ENCODE results near the gene TFB2M. TPM values are rescaled to one million over a fixed set of nuclear protein-coding genes. Genes with fewer than 3 reads are reported as not detected.
A peak's percentile ranks its signal among the peaks of the same experiment; 100 is the strongest.
"Not testable (repeated sequence)": the region's sequence is repeated elsewhere in the genome, so short reads cannot be mapped to it uniquely, and the experiment has no call there.

Gene TFB2M
- total RNA-seq, 1 experiment from 2014 or later, result 45.3 TPM

DNA sequence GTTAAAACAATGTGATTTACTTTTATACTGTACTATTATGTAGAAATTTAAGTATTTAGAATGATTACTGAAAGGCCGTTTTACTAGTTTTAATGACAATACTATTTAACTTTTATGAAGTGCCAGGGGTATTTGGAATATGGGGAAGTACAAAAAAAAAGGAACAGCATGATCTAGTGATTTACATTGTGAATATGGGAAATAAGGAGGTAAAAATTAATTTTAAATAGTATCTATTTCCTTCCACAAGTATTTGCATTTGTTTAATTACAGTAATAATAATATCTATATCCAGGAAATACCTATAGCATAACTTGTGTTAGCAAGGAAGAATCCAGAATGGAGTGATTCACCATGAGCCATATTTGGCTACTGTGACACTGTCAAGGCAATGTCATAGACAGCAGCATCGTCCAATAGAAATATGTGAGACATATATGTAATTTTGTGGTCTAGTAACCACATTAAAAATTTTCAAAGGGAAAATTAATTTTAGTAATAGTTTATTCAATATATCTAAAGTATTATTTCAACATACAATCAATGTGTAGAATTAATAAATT is 22.2 kb upstream of the TFB2M start:
- in situ Hi-C loops (cut with HindIII; ENCODE audit: low pct_unique_long_range_greater_than_20kb, low sequenced_read_pairs), result no loop called here
- DNase-seq (ENCODE audit: low read depth, low spot score), result peak; percentile 50

DNA sequence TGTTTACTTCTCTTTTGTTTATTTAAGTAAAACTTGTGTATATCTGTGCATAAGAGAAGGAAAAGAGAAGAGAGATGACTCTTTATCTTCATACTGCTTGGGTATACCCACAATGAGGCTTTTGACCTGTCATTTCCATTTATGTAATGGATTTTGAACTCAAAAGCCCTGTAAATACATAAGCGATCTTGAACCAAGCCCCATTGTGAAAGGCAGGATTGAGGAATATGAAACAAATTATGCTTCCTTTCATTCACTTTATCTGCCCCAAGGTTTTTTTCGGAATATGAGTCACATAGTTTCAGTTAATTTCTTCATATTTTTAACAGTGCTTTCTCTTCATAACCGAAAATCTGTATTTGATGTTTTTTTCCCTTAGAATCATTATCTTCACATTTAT is 21.5 kb upstream of the TFB2M start:
- in situ Hi-C loops (cut with HindIII; ENCODE audit: low pct_unique_long_range_greater_than_20kb, low sequenced_read_pairs), result no loop called here
- DNase-seq (ENCODE audit: low read depth, low spot score), result peak; percentile 98

DNA sequence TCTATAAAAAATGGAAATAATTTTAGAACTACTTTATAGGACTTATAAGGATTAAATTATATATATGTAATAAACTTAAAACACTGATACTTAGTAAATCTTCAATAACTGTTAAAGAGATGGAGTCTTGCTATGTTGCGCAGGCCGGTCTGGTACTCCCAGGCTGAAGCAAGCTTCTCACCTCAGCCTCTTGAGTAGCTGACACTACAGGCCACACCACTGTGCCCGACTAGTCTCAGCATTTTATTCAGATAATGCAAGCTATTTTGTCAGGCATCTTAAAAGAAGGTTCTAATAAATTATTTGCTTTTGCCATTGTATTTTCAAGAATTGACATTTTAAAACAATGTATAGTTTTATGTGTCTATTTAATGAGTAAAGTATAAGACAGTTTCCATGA is 21.0 kb upstream of the TFB2M start:
- in situ Hi-C loops (cut with HindIII; ENCODE audit: low pct_unique_long_range_greater_than_20kb, low sequenced_read_pairs), result no loop called here
- peak; percentile 56 for DNase-seq (ENCODE audit: low read depth, low spot score)

DNA sequence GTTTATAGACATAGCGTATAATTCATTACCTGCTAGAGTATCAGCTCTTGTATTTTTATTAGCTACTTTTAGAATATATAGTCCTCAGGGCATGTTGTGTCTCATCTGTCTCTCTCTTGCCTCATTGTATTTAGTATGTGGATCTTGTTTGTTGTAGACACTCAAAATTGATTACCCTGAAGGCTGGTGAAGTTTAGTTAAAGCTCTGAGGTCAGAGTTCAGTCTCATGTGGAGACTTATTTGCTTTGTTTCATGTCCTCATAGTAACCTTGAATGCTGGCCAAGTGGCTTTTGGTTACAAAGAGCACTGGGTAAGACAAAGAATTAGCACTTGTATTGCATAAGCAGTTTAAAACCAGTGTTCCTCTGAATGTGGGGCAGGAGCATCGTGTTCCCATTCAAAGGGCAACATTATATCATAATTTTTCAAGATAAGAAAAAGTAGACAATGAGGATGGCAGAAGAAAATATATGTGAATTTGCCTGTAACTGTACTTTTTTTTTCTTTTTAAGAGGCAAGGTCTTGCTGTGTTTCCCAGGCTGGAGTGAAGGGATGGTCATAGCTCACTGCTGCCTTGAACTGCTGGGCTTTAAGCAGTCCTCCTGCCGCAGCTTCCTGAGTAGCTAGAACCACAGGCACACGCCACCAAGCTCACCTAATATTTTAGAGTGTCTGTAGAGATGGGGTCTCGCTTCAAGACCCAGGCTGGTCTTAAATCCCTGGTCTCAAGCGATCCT is 17.6 kb upstream of the TFB2M start:
- DNase-seq (ENCODE audit: low read depth, low spot score), result no peak

DNA sequence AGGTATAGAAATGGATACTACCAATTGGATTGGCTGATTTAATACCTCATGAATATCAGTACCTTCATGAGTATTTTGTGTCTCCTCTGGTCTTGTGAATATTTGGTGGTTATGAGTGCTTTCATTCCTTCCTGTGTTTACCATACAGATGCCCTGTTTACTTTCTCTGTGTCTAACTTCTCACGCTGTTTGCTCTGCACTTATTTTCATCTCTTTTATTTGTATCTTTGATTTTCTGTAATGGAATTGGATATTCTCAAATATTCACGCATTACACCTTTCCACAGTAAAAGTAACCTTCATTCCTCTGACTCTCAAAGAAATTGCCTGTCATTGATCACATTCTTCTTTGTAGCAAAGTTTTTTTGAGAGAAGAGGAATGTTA is 17.0 kb upstream of the TFB2M start:
- no peak for DNase-seq (ENCODE audit: low read depth, low spot score)
- in situ Hi-C loops (cut with HindIII; ENCODE audit: low pct_unique_long_range_greater_than_20kb, low sequenced_read_pairs), result no loop called here

More for the DNA sequence above, 17.6 kb upstream of the TFB2M start:
- in situ Hi-C loops (cut with HindIII; ENCODE audit: low pct_unique_long_range_greater_than_20kb, low sequenced_read_pairs), result no loop called here

DNA sequence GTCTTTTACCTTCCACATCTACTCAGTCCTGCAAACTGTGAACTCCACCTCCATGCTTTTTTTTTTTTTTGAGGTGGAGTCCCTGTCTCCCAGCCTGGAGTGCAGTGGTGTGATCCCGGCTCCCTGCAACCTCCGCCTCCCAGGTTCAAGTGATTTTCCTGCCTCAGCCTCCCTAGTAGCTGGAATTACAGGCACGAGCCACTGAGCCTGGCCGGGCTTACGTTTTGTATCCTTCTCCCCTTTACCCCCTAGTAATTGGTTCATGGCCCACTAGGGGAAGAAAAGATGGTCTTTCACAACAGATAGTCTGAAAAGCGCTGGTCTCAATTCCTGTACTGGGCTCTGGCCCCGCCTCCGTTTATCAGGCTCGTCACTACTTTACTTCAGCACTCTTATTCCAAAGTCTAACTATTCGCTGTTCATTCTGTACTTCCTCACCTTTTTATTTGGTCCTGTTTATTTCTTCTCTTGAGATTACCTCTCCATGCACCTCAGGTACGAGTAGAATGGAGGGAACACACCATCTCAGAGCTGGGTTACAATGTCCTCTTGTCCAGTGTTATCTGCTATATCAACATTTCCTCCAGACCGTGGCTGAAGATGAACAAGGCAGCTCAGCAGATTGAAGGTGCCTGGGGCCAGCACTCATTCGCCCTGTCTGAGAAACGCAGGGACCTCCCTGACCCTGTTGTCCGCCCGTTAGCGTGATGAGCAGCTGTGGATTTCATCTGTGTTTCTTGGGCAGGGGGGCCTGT is 16.4 kb upstream of the TFB2M start:
- no peak for DNase-seq (ENCODE audit: low read depth, low spot score)
- in situ Hi-C loops (cut with HindIII; ENCODE audit: low pct_unique_long_range_greater_than_20kb, low sequenced_read_pairs), result no loop called here

DNA sequence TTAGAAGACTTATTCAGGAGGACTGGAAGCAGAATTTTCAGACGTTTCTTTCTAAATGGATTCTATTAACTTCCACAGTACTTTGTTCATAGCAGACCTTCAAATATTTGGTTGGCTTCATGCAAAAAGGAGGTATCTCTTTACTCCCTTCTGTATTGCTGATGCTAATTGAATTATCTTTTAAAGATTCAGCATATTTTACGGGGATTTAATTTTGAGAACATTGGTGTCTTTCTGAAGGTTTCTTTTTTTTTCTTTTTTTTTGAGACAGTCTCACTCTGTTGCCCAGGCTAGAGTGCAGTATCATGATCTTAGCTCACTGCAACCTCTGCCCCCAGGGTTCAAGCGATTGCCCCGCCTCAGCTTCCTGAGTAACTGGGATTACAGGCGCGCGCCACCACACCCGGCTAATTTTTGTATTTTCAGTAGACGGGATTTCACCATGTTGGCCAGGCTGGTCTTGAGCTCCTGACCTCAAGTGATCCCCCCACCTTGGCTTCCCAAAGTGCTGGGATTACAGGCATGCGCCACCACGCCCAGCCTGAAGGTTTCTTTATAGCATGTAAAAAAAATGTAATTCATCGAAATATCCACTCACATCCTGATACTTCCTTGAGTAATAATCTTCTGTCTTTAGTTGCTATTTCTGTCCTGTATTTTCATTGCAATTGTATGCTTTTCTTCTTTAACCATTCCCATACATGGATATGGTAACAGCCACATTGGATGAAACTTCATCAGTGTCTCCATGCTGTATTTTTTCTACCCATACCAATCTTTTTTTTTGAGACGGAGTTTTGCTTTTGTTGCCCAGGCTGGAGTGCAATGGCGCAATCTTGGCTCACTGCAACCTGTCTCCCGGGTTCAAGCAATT is 14.7 kb upstream of the TFB2M start:
- in situ Hi-C loops (cut with HindIII; ENCODE audit: low pct_unique_long_range_greater_than_20kb, low sequenced_read_pairs), result no loop called here
- no peak for DNase-seq (ENCODE audit: low read depth, low spot score)

DNA sequence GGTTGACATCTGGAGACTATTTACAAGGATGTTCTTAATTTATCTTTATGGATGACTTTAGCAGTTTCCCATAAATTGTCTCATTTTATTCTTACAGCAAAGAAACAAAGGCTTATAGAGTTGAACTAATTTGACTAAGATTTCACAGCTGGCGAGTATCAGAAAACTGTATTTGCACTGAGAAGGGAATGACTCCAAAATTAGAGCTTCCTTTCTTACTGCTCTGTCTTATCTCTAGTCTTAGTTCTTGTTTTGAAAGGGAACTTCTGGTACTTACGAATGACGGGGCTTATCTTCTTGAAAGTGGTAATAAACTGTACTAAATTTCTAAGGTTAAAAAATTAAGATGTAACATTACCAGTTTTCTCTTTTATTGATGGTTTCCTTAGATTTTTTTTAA is 13.8 kb upstream of the TFB2M start:
- in situ Hi-C loops (cut with HindIII; ENCODE audit: low pct_unique_long_range_greater_than_20kb, low sequenced_read_pairs), result no loop called here
- DNase-seq (ENCODE audit: low read depth, low spot score), result no peak

DNA sequence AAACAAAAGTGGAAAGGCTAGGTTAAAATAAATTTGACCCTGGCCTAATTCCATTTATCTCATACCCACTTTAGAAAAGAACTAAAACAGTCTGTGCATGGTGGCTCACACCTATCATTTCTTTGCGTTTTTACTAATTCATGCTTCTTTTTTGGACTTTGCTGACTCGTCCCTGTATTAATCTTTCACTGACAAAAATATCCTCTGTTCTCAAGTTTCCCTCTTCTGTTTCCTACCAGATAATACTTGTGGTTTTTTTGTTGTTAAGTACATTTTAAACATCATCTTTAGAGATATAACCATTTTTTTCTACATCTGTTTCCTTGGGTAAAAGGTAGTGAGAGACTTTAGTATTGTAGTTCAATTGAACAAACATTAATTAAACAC is 11.7 kb upstream of the TFB2M start:
- in situ Hi-C loops (cut with HindIII; ENCODE audit: low pct_unique_long_range_greater_than_20kb, low sequenced_read_pairs), result no loop called here
- no peak for DNase-seq (ENCODE audit: low read depth, low spot score)

DNA sequence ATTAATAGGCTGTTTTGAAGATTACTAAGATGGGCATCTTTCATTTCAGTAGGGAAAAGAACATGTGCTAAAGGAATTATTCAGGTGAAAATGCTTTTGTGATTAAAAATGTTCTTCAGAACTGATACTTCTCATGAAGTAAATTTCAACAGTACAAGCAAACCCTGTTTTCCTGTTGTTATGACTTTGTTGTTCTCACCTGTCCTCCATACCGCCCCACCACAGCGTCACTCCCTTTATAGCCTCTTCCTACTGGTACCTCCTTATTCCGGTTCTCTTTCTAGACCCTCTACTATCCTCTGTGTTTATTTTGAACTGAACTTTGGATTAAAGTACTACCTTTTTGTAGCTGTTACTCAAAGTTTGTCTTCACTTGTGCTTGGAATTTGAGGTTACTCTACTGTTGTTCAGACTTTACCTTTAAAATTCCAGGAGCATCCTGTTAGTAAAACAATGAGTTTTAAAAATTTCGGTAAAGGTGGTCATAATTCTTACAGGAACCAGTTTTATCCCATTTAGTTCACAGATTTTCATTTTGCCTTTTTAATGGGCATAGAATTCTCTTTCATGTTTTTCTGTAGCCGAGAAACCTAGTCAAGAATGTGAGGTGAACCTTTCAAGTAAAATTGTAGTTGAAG is 11.1 kb upstream of the TFB2M start:
- DNase-seq (ENCODE audit: low read depth, low spot score), result no peak
- in situ Hi-C loops (cut with HindIII; ENCODE audit: low pct_unique_long_range_greater_than_20kb, low sequenced_read_pairs), result no loop called here

DNA sequence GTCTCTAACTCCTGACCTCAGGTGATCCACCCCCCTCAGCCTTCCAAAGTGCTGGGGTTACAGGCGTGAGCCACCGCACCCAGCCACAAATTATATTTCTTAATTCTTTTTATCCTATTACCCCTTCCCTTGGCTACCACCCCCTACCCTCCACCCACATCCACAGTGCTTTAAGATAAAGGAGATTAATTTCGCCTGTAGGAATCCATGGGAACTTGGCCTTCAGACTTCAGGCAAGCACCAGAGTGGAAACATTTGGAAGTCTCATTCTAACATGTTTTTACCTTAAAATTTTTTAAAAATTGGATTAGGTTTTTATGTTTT is 10.6 kb upstream of the TFB2M start:
- no peak for DNase-seq (ENCODE audit: low read depth, low spot score)
- in situ Hi-C loops (cut with HindIII; ENCODE audit: low pct_unique_long_range_greater_than_20kb, low sequenced_read_pairs), result no loop called here

DNA sequence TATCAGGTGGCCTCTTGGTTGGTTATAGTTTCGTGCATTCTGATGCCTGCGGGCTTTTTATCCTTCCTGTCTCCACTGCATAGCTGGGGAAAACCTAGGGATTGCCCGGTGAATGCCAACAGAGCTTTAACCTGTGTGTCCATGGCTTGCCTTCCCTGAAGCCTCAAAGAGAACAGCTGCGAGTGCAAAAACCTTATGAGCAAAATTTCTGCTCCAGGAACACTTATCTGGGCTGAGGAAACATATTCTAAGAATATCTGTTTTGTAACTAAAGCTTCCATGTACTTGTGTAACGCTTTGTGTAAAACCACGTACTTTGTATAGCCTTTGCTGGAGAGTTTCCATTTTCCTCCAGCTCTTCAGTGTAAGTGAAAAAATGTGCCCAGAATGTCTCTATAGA is 7.4 kb upstream of the TFB2M start:
- in situ Hi-C loops (cut with HindIII; ENCODE audit: low pct_unique_long_range_greater_than_20kb, low sequenced_read_pairs), result no loop called here
- DNase-seq (ENCODE audit: low read depth, low spot score), result peak; percentile 74

DNA sequence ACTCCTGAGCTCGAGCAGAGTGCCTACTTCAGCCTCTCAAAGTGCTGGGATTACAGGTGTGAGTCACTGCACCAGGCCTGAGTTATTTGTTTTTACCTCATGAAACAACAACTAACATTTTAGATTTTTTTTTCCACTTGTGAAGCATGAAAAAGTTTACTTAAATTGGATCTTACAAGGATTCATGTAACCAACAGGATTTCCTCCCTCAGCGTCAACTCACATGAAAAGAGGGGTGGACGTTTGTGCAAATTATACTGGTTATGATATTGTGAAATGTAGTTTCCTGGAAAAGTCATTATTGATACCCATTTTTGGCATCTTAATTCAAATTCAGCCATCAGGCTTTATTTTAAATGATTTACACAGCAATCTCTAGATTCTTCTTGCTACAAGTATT is 6.7 kb upstream of the TFB2M start:
- in situ Hi-C loops (cut with HindIII; ENCODE audit: low pct_unique_long_range_greater_than_20kb, low sequenced_read_pairs), result no loop called here
- no peak for DNase-seq (ENCODE audit: low read depth, low spot score)

DNA sequence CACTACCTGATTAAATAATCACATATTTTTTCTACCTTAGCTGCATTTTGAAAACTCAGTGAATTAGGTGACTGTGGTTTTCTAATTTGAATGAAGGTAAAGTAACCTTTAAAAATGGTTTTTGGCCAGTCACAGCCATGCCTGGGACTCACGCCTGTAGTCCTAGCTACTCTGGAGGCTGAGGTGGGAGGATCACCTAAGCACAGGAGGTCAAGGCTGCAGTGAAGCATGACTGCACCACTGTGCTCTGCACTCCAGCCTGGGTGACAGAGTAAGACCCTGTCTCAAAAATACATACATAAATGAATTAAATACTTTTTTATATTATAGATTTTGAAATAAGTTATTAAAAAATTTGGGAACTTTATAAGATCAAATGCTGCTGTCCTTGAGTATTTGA is 5.9 kb upstream of the TFB2M start:
- in situ Hi-C loops (cut with HindIII; ENCODE audit: low pct_unique_long_range_greater_than_20kb, low sequenced_read_pairs), result no loop called here
- DNase-seq (ENCODE audit: low read depth, low spot score), result no peak

DNA sequence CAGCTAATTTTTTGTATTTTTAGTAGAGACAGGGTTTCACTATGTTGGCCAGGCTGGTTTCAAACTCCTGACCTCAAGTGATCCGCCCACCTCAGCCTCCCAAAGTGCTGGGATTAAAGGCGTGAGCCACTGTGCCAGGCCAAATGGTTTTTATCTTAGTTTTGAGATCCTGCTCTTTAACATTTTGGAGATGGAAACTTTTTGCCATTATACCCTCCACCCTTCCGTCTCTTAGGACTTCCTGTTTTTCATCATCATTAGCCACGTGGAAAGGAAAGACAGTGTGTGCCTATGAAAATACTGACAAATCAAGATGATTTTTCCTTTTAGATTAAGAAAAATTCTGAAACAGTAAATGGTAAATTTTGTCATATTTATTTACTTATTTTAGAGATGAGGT is 5.2 kb upstream of the TFB2M start:
- DNase-seq (ENCODE audit: low read depth, low spot score); in situ Hi-C loops (cut with HindIII; ENCODE audit: low pct_unique_long_range_greater_than_20kb, low sequenced_read_pairs): not testable (repeated sequence)

DNA sequence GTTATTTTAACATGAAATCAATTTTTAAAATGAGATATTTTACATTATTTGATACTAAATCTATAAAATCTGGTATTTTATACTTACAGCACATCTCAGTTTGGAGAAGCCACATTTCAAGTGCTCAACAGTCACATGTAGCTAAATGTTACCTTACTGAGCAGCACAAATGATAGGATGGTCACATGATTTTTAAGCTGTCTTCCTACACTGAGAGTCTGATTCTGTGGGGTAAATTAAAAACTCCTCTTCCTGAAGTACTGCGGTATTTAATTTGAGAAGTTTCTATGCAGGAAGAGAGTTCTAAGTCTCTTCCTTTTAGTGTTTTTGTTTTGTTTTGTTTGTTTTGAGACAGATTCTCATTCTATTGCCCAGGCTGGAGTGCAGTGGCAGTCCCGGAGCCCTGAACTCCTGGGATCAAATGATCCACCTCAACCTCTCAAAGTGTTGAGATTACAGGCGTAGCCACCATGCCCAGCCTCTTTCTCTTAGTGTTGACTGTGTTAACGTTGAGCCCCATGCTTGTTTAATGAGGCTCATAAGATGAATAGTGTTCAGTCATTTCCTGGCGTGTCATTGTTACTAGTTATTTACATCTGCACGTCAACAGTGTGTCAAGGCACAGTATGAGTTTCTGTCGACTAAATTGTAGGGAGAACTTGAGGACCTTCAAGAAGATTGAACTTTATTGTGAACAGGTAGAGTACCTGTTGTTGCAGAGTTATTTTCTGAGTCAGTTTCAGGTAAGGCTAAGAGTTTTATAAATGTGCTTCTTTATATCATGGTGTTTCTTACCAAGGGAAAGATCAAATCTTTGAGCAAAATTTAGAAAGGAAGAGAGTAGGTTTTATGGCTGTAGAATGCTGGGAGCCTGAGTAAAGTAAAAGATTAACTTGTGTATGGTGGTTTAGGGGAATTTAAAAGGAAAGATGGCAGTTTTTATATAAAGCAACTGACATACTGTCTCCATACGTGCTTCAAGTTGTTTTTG is 3.5 kb upstream of the TFB2M start:
- DNase-seq (ENCODE audit: low read depth, low spot score), result peak; percentile 66
- in situ Hi-C loops (cut with HindIII; ENCODE audit: low pct_unique_long_range_greater_than_20kb, low sequenced_read_pairs), result no loop called here

All from SK-MEL-5 (cell line).